Right lobe of liver (tissue), 6 donors: Measurements from ENCODE around the gene CAMTA1. TPM values are rescaled to one million over a fixed set of nuclear protein-coding genes. Genes with fewer than 3 reads are reported as not detected.

Experiments
- ATAC-seq, 4 donors: fragments of 200-7000 bp; cut with Tn5 transposase; one replicate each; pipeline ENCODE4 v1.9.1; 2020; ENCODE audit warnings: mild to moderate bottlenecking in 4 of 4, moderate library complexity in 4 of 4
- DNase-seq, 3 donors: peaks; one replicate each; pipeline ENCODE4 v3.0.0-alpha.2; 2020
- H3K27ac ChIP-seq, 3 donors: fragments of 200-600 bp; one replicate each; pipeline ENCODE4 v1.8.0; 2022
- H3K27me3 ChIP-seq, 2 donors: fragments of 200-600 bp; one replicate each; pipeline ENCODE4 v1.8.0; 2022
- H3K36me3 ChIP-seq, 4 donors: fragments of 200-600 bp; sonication (generic) in 1 of 4; one replicate each; pipeline versions ENCODE4 v1.5.1 to v1.8.0; 2017 to 2022; ENCODE audit warnings: control low read depth in 1 of 4
- H3K4me1 ChIP-seq, 4 donors: fragments of 200-600 bp; sonication (generic) in 1 of 4; one replicate each; pipeline versions ENCODE4 v1.5.1 to v1.8.0; 2017 to 2022; ENCODE audit warnings: control low read depth in 1 of 4
- H3K4me3 ChIP-seq, 3 donors: fragments of 200-600 bp; one replicate each; pipeline ENCODE4 v1.8.0; 2022
- H3K9me3 ChIP-seq, 4 donors: fragments of 200-600 bp; sonication (generic) in 1 of 4; one replicate each; pipeline versions ENCODE4 v1.5.1 to v1.8.0; 2017 to 2022; ENCODE audit warnings: control low read depth in 1 of 4
- POLR2A ChIP-seq: fragments of 450-650 bp; IDR thresholded peaks from one replicate; pipeline ENCODE4 v1.6.1; 2017; ENCODE audit warnings: antibody characterized with exemption, mild to moderate bottlenecking
- WGBS: methylation state at CpG from one replicate; pipeline ENCODE4 v1.1.6; 2018; ENCODE audit warnings: low coverage, low lambda C conversion rate; ENCODE audit not compliant: insufficient coverage; ENCODE audit errors: missing lambda C conversion rate; 5-methylcytosine and 5-hydroxymethylcytosine counted together
- intact Hi-C, 2 donors: fragments of 100-400 bp; cut with DNase I; formaldehyde crosslinking; loops; one replicate each; pipeline versions ENCODE4 v1.11.2 to v1.14.1; 2022
- total RNA-seq, 6 experiments: library from RNA; depleted of rRNA in 2 of 6; stranded (reverse); fragments of >200 nt in 2 of 6; fragmentation: NEBNext Ultra II Directional in 3 of 6; extraction: Animal tissue kit (Norgen Biotek cat#: 25700) in 3 of 6; gene quantifications; one replicate each; pipeline versions ENCODE4 v1.1.0 to v1.2.4, GENCODE V29; 2016 to 2023
- TF ChIP-seq, protein P1 (sequence below), 4 donors: fragments of 200-600 bp in 3 of 4; fragments of 450-650 bp in 1 of 4; IDR thresholded peaks; one replicate each; pipeline versions ENCODE4 v1.5.1 to v1.8.0; 2016 to 2022; ENCODE audit warnings: antibody characterized with exemption in 4 of 4, mild to moderate bottlenecking in 2 of 4
- donor health status: DM: no; HTN: yes; CAD: no.
- donor health status: DM: no; HTN: no; CAD: no.
- donor health status: DM: no; HTN: no; CAD: no.
- donor health status: DM: no; HTN: yes; CAD: no.
- donor health status: DM: no; HTN: yes; CAD: no.

The CAMTA1 gene
- total RNA-seq, 6 experiments from 2014 or later: 32.3 to 49.4 (median 37.2) TPM

DNA sequence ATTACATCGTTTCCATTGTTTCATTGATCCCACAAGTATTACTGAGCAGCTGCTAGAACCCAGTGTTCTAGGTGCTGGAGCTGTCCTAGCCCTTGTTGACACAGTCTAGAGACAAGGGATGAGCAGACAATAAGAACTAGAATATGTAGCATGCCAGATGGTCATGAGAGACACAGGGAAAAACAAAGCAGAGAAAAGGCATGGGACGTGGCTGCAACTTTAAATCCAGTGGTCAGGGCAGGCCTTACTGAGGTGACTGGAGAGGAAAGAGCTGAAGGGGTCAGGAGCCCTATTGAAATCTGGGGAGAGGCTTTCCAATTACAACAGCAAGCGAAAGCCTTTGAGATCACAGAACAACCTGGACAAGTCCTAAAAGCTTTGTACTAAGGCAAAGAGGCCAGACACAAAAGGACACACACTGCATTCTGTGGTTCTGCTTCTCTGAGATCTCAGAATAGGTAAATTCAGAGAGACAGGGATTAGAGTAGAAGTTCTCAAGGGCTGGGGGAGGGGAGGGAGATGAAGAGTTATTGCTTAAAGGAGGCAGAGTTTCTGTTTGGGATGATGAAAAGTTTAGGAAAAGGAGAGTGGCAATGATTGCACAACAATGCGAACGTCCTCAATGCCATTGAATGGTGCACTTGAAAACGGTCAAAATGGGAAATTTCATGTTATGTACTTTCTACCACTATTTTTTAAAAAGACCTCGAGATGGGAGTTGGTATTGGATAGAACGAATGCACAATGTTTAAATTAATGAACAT lies 518.5 kb downstream of the CAMTA1 start:
- DNase-seq (no peak), ATAC-seq (no peak)
- 60% methylated on average over 8 of the region's 8 CpGs for WGBS
- no peaks in the 10 kb centered on the region for H3K27me3 ChIP-seq
- no peaks in the 10 kb centered on the region for H3K9me3 ChIP-seq
- no peaks in the 10 kb centered on the region for H3K36me3 ChIP-seq
- TF ChIP-seq, protein P1, sequence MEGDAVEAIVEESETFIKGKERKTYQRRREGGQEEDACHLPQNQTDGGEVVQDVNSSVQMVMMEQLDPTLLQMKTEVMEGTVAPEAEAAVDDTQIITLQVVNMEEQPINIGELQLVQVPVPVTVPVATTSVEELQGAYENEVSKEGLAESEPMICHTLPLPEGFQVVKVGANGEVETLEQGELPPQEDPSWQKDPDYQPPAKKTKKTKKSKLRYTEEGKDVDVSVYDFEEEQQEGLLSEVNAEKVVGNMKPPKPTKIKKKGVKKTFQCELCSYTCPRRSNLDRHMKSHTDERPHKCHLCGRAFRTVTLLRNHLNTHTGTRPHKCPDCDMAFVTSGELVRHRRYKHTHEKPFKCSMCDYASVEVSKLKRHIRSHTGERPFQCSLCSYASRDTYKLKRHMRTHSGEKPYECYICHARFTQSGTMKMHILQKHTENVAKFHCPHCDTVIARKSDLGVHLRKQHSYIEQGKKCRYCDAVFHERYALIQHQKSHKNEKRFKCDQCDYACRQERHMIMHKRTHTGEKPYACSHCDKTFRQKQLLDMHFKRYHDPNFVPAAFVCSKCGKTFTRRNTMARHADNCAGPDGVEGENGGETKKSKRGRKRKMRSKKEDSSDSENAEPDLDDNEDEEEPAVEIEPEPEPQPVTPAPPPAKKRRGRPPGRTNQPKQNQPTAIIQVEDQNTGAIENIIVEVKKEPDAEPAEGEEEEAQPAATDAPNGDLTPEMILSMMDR (IDR thresholded peaks at IDR 0.05): no peak
- no peak for TF ChIP-seq POLR2A
- H3K27ac ChIP-seq: no peak overlapping the region
- H3K4me1 ChIP-seq: no peaks in the 10 kb centered on the region
- no peak overlapping the region for H3K4me3 ChIP-seq
- intact Hi-C loops: no loop called here

DNA sequence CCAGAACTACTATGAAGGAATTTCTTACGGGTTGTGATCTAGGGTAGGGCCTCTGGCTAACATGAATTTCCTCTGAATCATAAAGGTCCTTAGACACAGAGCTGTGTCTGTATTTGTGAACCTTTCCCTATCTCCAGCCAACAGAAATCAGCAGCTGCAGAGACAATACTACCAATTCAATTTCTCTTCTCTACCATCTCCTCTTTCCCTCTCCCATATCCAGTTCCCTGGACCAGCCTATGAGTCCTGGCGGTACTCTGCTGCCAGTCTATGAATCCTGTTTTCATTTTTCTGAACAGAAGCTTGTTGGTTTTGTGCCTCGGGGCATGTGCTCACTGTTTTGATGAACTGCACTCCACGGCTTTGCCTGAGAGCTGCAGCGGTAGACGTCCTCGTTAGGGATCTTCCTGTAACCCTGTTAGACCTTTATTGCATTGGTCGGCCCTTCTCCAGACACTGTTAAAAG lies 527.9 kb downstream of the CAMTA1 start:
- no peak for DNase-seq
- no peaks in the 10 kb centered on the region for H3K27me3 ChIP-seq
- no peak overlapping the region for H3K4me3 ChIP-seq
- WGBS: 55% methylated on average over 8 of the region's 8 CpGs
- TF ChIP-seq, protein P1 (IDR thresholded peaks at IDR 0.05): no peak
- TF ChIP-seq POLR2A: no peak
- H3K4me1 ChIP-seq: no peaks in the 10 kb centered on the region
- intact Hi-C loops: no loop called here
- H3K36me3 ChIP-seq: no peaks in the 10 kb centered on the region
- no peak for ATAC-seq
- H3K9me3 ChIP-seq: no peaks in the 10 kb centered on the region
- H3K27ac ChIP-seq: no peak overlapping the region

DNA sequence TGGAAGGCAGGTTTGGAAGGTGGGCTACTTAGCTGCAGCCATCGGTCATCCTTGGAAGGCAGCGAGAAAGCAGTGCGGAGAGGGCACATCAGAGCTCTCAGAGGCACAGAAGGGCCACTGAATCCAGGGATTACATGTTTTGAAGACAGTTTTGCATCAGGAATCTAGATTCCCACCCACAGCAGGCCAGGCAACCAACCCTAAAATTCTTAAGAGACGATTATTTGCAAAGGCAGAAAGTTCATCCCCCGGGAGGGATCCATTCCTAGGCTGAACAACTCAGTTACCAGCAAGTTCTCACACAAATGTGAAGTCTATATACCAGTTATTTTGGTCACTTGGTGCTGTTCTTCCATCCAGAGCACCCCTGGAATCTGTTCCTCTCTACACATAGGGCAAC lies 528.6 kb downstream of the CAMTA1 start:
- DNase-seq (no peak), ATAC-seq (no peak)
- H3K27me3 ChIP-seq: no peaks in the 10 kb centered on the region
- 100% methylated on average over 3 of the region's 5 CpGs for WGBS
- H3K4me3 ChIP-seq: no peak overlapping the region
- H3K36me3 ChIP-seq: no peaks in the 10 kb centered on the region
- intact Hi-C loops: no loop called here
- H3K4me1 ChIP-seq: no peaks in the 10 kb centered on the region
- no peaks in the 10 kb centered on the region for H3K9me3 ChIP-seq
- no peak overlapping the region for H3K27ac ChIP-seq
- TF ChIP-seq, protein P1 (IDR thresholded peaks at IDR 0.05): no peak
- no peak for TF ChIP-seq POLR2A

GRCh38 chr1:7315316-7315715 lies 530.1 kb downstream of the CAMTA1 start:
- TF ChIP-seq, protein P1 (IDR thresholded peaks at IDR 0.05): no peak
- no peak for TF ChIP-seq POLR2A
- intact Hi-C loops: no loop called here
- DNase-seq (no peak), ATAC-seq (no peak)
- H3K4me1 ChIP-seq: no peaks in the 10 kb centered on the region
- no peak overlapping the region for H3K27ac ChIP-seq
- no peaks in the 10 kb centered on the region for H3K9me3 ChIP-seq
- H3K36me3 ChIP-seq: no peaks in the 10 kb centered on the region
- no peak overlapping the region for H3K4me3 ChIP-seq
- WGBS: 78% methylated on average over 4 of the region's 4 CpGs
- H3K27me3 ChIP-seq: no peaks in the 10 kb centered on the region
